HepG2 (cell line): ENCODE results near the gene ATG3. TPM values are rescaled to one million over a fixed set of nuclear protein-coding genes. Genes with fewer than 3 reads are reported as not detected.

ENCODE experiments used
- ATAC-seq: fragments of 200-7000 bp; cut with Tn5 transposase; 3 replicates; pipeline ENCODE4 v1.9.1; 2020; ENCODE audit warnings: mild to moderate bottlenecking, moderate library complexity
- BruUV-seq: library from RNA; stranded (reverse); fragments of 400-500 nt; replicated peaks from 2 replicates; lab custom pipeline; 2021; lab: Mats Ljungman, UMichigan
- CTCF ChIA-PET: fragments of 300-600 bp; formaldehyde crosslinking; extraction: SDS; loops from one replicate; lab custom pipeline; 2021; ENCODE audit warnings: low total read pairs, inconsistent platforms, low intra/inter-chr PET ratio; lab: Yijun Ruan, JAX
- POLR2A ChIA-PET: fragments of 350-600 bp; sonication (Branson Sonifier 250); formaldehyde crosslinking; loops from one replicate; lab custom pipeline; 2020; ENCODE audit warnings: antibody characterized with exemption, inconsistent platforms; lab: Yijun Ruan, JAX
- DNase-seq: peaks from one replicate; pipeline ENCODE4 v3.0.0-alpha.2; 2015; ENCODE audit warnings: low spot score
- FAIRE-seq: peaks from 3 replicates; lab custom pipeline; 2011; peaks lifted over from hg19 to GRCh38; lab: Jason Lieb, UNC
- H2AFZ ChIP-seq: one replicate; pipeline ENCODE4 v1.6.1; 2011; ENCODE audit warnings: low read length, inconsistent platforms
- H3K27ac ChIP-seq: fragments of 300-600 bp; 3 replicates; pipeline ENCODE4 v1.8.0; 2011; ENCODE audit warnings: mixed run types, mild to moderate bottlenecking, mixed read lengths, low read length, inconsistent platforms; ENCODE audit not compliant: insufficient read depth; ENCODE audit errors: extremely low read length
- H3K27me3 ChIP-seq, 2 experiments: fragments of 200-600 bp in 1 of 2; 2 replicates in 1 of 2; 3 replicates in 1 of 2; pipeline versions ENCODE4 v1.6.0 to v1.8.0; 2011; ENCODE audit warnings: low read length in 2 of 2, mild to moderate bottlenecking in 2 of 2, moderate library complexity in 2 of 2, inconsistent platforms in 1 of 2; ENCODE audit not compliant: insufficient read depth in 2 of 2, control insufficient read depth in 1 of 2
- H3K36me3 ChIP-seq, 2 experiments: fragments of 200-600 bp in 1 of 2; replicated peaks in 1 of 2; 2 replicates in 1 of 2; 3 replicates in 1 of 2; pipeline versions ENCODE4 v1.5.1 to v1.8.0; 2011; ENCODE audit warnings: low read length in 2 of 2, inconsistent platforms in 1 of 2; ENCODE audit not compliant: insufficient read depth in 2 of 2, control insufficient read depth in 1 of 2
- H3K4me1 ChIP-seq: 2 replicates; pipeline ENCODE4 v1.5.1; 2012; ENCODE audit warnings: low read length, inconsistent platforms; ENCODE audit not compliant: insufficient read depth
- H3K4me2 ChIP-seq: 2 replicates; pipeline ENCODE4 v1.6.0; 2011; ENCODE audit warnings: low read depth, low read length, inconsistent platforms
- H3K4me3 ChIP-seq, 3 experiments: fragments of 200-600 bp in 1 of 3; sonication (generic), shearing (Covaris generic) in 1 of 3; replicated peaks in 1 of 3; 2 replicates each; pipeline ENCODE4 v1.5.1; 2011 to 2016; ENCODE audit warnings: low read length in 3 of 3, inconsistent platforms in 2 of 3, low read depth in 2 of 3, mild to moderate bottlenecking in 2 of 3, control low read depth in 1 of 3, mixed read lengths in 1 of 3; ENCODE audit not compliant: insufficient read depth in 1 of 3
- H3K79me2 ChIP-seq: one replicate; pipeline ENCODE4 v1.6.1; 2011; ENCODE audit warnings: low read length, inconsistent platforms; ENCODE audit not compliant: insufficient read depth
- H3K9ac ChIP-seq: 2 replicates; pipeline ENCODE4 v1.6.0; 2011; ENCODE audit warnings: mild to moderate bottlenecking, low read depth, low read length, inconsistent platforms; ENCODE audit not compliant: insufficient read depth
- H3K9me3 ChIP-seq: 2 replicates; pipeline ENCODE4 v1.5.1; 2012; ENCODE audit warnings: mild to moderate bottlenecking, low read length
- H4K20me1 ChIP-seq: 2 replicates; pipeline ENCODE4 v1.6.0; 2011; ENCODE audit warnings: inconsistent platforms, mild to moderate bottlenecking, low read length, moderate library complexity; ENCODE audit not compliant: insufficient read depth
- FOXC1 ChIP-seq: sonication (generic); formaldehyde crosslinking; IDR thresholded peaks from 2 replicates; pipeline ENCODE4 v1.8.0; 2022; ENCODE audit warnings: mild to moderate bottlenecking, missing genetic modification reagents, borderline replicate concordance
- KDM5B ChIP-seq: sonication (generic); formaldehyde crosslinking; IDR thresholded peaks from 2 replicates; pipeline ENCODE4 v1.4.0; 2020; ENCODE audit warnings: missing genetic modification reagents, mild to moderate bottlenecking, borderline replicate concordance
- LCORL ChIP-seq, 2 experiments: fragments of 450-650 bp in 1 of 2; sonication (generic) in 1 of 2; formaldehyde crosslinking in 1 of 2; IDR thresholded peaks; 2 replicates each; pipeline versions ENCODE4 v1.5.0 to v1.6.1; 2017 to 2020; ENCODE audit warnings: antibody characterized with exemption in 1 of 2, missing genetic modification reagents in 1 of 2
- MAFG ChIP-seq: sonication (generic); formaldehyde crosslinking; IDR thresholded peaks from 2 replicates; pipeline ENCODE4 v1.5.1; 2020; ENCODE audit warnings: mild to moderate bottlenecking, missing genetic modification reagents
- MIER2 ChIP-seq: IDR thresholded peaks from 2 replicates; pipeline ENCODE4 v1.6.1; 2016; ENCODE audit warnings: missing biosample characterization, missing genetic modification reagents
- NR1H2 ChIP-seq: sonication (generic); formaldehyde crosslinking; IDR thresholded peaks from 2 replicates; pipeline ENCODE4 v1.8.1; 2022; ENCODE audit warnings: low read depth, missing genetic modification reagents, borderline replicate concordance
- PRPF4 ChIP-seq: fragments of 200-400 bp; formaldehyde crosslinking; IDR thresholded peaks from 2 replicates; pipeline ENCODE4 v1.6.1; 2016; ENCODE audit warnings: low read length, low read depth; ENCODE audit not compliant: poor library complexity, severe bottlenecking
- ZNF3 ChIP-seq: IDR thresholded peaks from 2 replicates; pipeline ENCODE4 v1.7.0; 2017; ENCODE audit warnings: inconsistent platforms
- ZNF441 ChIP-seq: sonication (generic); formaldehyde crosslinking; IDR thresholded peaks from 2 replicates; pipeline ENCODE4 v1.7.0; 2021; ENCODE audit warnings: missing genetic modification reagents, borderline replicate concordance
- ZNF484 ChIP-seq: sonication (generic); formaldehyde crosslinking; IDR thresholded peaks from 2 replicates; pipeline ENCODE4 v1.5.1; 2020; ENCODE audit warnings: mild to moderate bottlenecking, low read depth, missing genetic modification reagents, borderline replicate concordance
- WGBS: methylation state at CpG from one replicate; pipeline ENCODE4 v1.1.6; 2017; ENCODE audit warnings: low lambda C conversion rate; 5-methylcytosine and 5-hydroxymethylcytosine counted together
- in situ Hi-C: cut with HindIII; loops from 2 replicates; pipeline ENCODE4 v1.10.0; 2017; ENCODE audit warnings: low pct_unique_long_range_greater_than_20kb; ENCODE audit not compliant: extremely low pct_ligation_motif_present
- intact Hi-C: fragments of 100-400 bp; cut with micrococcal nuclease; formaldehyde crosslinking; loops from one replicate; pipeline ENCODE4 v1.10.0; 2022; ENCODE audit not compliant: unreplicated experiment
- polyA plus RNA-seq, 8 experiments: library from polyadenylated mRNA; depleted of rRNA in 3 of 8; stranded (reverse) in 7 of 8; unstranded in 1 of 8; fragments of >200 nt; fragmentation: Illumina TruSeq in 4 of 8; extraction: Trizol in 4 of 8; gene quantifications; 2 replicates each; pipeline versions ENCODE4 v1.2.1 to v1.2.3, GENCODE V29; 2011 to 2016; ENCODE audit warnings: low read depth in 4 of 8, missing spikeins in 1 of 8, mixed read lengths in 1 of 8; ENCODE audit not compliant: insufficient read depth in 1 of 8
- total RNA-seq, 5 experiments: library from RNA; depleted of rRNA; stranded (reverse); fragments of >200 nt; fragmentation: Illumina TruSeq; extraction: Trizol; gene quantifications; 2 replicates each; pipeline ENCODE4 v1.2.3, GENCODE V29; 2016; ENCODE audit warnings: low read depth in 1 of 5
- TF ChIP-seq, protein P1 (sequence below): sonication (generic); formaldehyde crosslinking; IDR thresholded peaks from 2 replicates; pipeline ENCODE4 v1.4.0; 2020; ENCODE audit warnings: mild to moderate bottlenecking, missing genetic modification reagents
- TF ChIP-seq, protein P2 (sequence below): sonication (generic); formaldehyde crosslinking; IDR thresholded peaks from 2 replicates; pipeline ENCODE4 v1.8.0; 2022; ENCODE audit warnings: missing genetic modification reagents, mild to moderate bottlenecking, borderline replicate concordance
- TF ChIP-seq, protein P3 (sequence below): sonication (generic); formaldehyde crosslinking; IDR thresholded peaks from 2 replicates; pipeline ENCODE4 v1.4.0; 2020; ENCODE audit warnings: missing genetic modification reagents, borderline replicate concordance
- TF ChIP-seq, protein P4 (sequence below): IDR thresholded peaks from 2 replicates; pipeline ENCODE4 v1.6.1; 2016; ENCODE audit warnings: mild to moderate bottlenecking

Gene ATG3
- total and polyA plus RNA-seq, 2 of the 13 experiments (the other 11 are each of a cell fraction or from before 2014, with no cell fraction given) = 19.6 to 34.8 TPM

DNA sequence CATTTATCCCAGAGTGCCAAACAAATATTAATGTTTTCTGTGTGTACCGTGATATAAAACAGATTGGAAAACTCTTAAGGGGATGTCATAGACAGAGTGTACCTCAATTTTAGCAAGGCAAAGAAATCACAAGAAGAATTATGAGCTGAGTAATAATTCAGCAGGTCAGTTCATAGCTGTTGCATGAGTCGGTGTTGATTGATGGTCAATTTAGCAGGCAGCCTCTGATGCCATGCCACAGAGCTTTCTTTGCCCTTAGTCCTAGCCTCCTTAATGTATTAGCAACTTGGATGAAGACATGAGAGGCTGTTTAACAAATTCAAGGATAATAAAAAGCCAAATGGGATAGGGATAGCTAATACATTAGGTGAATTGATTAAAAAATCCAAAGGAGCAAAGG lies 6.9 kb upstream of the ATG3 start:
- Histone ChIP-seq H3K9me3 (no peaks in the 10 kb centered on the region), H3K4me3 (no peak overlapping the region), H2AFZ (no peak overlapping the region), H3K27ac (no peak overlapping the region), H3K4me1 (no peaks in the 10 kb centered on the region), H3K36me3 (peaks cover 0 to 9% of the 10 kb centered on the region in 2 experiments; a peak in 3 of 5 replicates), H3K27me3 (no peaks in the 10 kb centered on the region), H3K9ac (no peak overlapping the region), H4K20me1 (no peaks in the 10 kb centered on the region), H3K4me2 (no peak overlapping the region), H3K79me2 (no peaks in the 10 kb centered on the region)
- POLR2A ChIA-PET = no interaction called here
- DNase-seq (no peak), FAIRE-seq (no peak), ATAC-seq (no peak)
- no TSS peak for BruUV-seq
- CTCF ChIA-PET = no interaction called here
- in situ Hi-C loops (no loop called here), intact Hi-C loops (no loop called here)
- 98% methylated on average over 2 of the region's 2 CpGs for WGBS
- TF ChIP-seq ZNF3 (CRISPR knock-in tag) = no peak
- TF ChIP-seq ZNF441 = no peak
- TF ChIP-seq PRPF4 = no peak
- TF ChIP-seq FOXC1 (CRISPR knock-in tag) = no peak
- no peak for TF ChIP-seq LCORL (IDR thresholded peaks at IDR 0.05)
- TF ChIP-seq LCORL (CRISPR knock-in tag; IDR thresholded peaks at IDR 0.05) = no peak
- TF ChIP-seq ZNF484 (CRISPR knock-in tag) = no peak
- TF ChIP-seq, protein P1, sequence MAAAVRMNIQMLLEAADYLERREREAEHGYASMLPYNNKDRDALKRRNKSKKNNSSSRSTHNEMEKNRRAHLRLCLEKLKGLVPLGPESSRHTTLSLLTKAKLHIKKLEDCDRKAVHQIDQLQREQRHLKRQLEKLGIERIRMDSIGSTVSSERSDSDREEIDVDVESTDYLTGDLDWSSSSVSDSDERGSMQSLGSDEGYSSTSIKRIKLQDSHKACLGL = no peak
- no peak for TF ChIP-seq KDM5B (CRISPR knock-in tag)
- TF ChIP-seq MIER2 = no peak
- TF ChIP-seq MAFG (CRISPR knock-in tag) = no peak
- TF ChIP-seq, protein P2, sequence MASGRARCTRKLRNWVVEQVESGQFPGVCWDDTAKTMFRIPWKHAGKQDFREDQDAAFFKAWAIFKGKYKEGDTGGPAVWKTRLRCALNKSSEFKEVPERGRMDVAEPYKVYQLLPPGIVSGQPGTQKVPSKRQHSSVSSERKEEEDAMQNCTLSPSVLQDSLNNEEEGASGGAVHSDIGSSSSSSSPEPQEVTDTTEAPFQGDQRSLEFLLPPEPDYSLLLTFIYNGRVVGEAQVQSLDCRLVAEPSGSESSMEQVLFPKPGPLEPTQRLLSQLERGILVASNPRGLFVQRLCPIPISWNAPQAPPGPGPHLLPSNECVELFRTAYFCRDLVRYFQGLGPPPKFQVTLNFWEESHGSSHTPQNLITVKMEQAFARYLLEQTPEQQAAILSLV (CRISPR knock-in tag) = no peak
- TF ChIP-seq NR1H2 (CRISPR knock-in tag) = no peak
- TF ChIP-seq, protein P3, sequence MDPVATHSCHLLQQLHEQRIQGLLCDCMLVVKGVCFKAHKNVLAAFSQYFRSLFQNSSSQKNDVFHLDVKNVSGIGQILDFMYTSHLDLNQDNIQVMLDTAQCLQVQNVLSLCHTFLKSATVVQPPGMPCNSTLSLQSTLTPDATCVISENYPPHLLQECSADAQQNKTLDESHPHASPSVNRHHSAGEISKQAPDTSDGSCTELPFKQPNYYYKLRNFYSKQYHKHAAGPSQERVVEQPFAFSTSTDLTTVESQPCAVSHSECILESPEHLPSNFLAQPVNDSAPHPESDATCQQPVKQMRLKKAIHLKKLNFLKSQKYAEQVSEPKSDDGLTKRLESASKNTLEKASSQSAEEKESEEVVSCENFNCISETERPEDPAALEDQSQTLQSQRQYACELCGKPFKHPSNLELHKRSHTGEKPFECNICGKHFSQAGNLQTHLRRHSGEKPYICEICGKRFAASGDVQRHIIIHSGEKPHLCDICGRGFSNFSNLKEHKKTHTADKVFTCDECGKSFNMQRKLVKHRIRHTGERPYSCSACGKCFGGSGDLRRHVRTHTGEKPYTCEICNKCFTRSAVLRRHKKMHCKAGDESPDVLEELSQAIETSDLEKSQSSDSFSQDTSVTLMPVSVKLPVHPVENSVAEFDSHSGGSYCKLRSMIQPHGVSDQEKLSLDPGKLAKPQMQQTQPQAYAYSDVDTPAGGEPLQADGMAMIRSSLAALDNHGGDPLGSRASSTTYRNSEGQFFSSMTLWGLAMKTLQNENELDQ (CRISPR knock-in tag) = no peak
- TF ChIP-seq, protein P4, sequence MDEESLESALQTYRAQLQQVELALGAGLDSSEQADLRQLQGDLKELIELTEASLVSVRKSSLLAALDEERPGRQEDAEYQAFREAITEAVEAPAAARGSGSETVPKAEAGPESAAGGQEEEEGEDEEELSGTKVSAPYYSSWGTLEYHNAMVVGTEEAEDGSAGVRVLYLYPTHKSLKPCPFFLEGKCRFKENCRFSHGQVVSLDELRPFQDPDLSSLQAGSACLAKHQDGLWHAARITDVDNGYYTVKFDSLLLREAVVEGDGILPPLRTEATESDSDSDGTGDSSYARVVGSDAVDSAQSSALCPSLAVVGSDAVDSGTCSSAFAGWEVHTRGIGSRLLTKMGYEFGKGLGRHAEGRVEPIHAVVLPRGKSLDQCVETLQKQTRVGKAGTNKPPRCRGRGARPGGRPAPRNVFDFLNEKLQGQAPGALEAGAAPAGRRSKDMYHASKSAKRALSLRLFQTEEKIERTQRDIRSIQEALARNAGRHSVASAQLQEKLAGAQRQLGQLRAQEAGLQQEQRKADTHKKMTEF (CRISPR knock-in tag) = no peak
